HG03095 (cell line): ENCODE results near the gene LURAP1L.

Experiments used
- ATAC-seq: cut with Tn5 transposase; IDR thresholded peaks from one replicate; pipeline ENCODE4 v1.9.1; 2021; ENCODE audit warnings: moderate library complexity; ENCODE audit not compliant: unreplicated experiment

Gene LURAP1L

GRCh38 chr9:12774861-12775678 lies at the start of gene LURAP1L:
Gene LURAP1L, plus strand, starts transcription at chr9:12775020. Its CDS starts 696 bp downstream, at chr9:12775716.
- ATAC-seq, result no peak

- no peak for ATAC-seq
Observed at GRCh38 chr9:12726795-12727194, 48.0 kb upstream of the LURAP1L start.

GRCh38 chr9:12730198-12730597 lies 44.6 kb upstream of the LURAP1L start:
- no peak for ATAC-seq

GRCh38 chr9:12730927-12731326 lies 43.9 kb upstream of the LURAP1L start:
- no peak for ATAC-seq

- ATAC-seq, result no peak
Observed at GRCh38 chr9:12732971-12733370, 41.8 kb upstream of the LURAP1L start.

- no peak for ATAC-seq
Observed at GRCh38 chr9:12735665-12736064, 39.2 kb upstream of the LURAP1L start.

GRCh38 chr9:12737871-12738270 lies 36.9 kb upstream of the LURAP1L start:
- no peak for ATAC-seq

GRCh38 chr9:12739014-12739652 lies 35.7 kb upstream of the LURAP1L start:
- no peak for ATAC-seq

- ATAC-seq, result no peak
Observed at GRCh38 chr9:12740845-12741244, 34.0 kb upstream of the LURAP1L start.

GRCh38 chr9:12748016-12748415 lies 26.8 kb upstream of the LURAP1L start:
- ATAC-seq, result no peak

GRCh38 chr9:12748954-12749353 lies 25.9 kb upstream of the LURAP1L start:
- ATAC-seq, result no peak

GRCh38 chr9:12753931-12754330 lies 20.9 kb upstream of the LURAP1L start:
- no peak for ATAC-seq

- no peak for ATAC-seq
Observed at GRCh38 chr9:12759761-12760160, 15.1 kb upstream of the LURAP1L start.

- no peak for ATAC-seq
Observed at GRCh38 chr9:12760758-12761157, 14.1 kb upstream of the LURAP1L start.

- no peak for ATAC-seq
Observed at GRCh38 chr9:12764150-12764549, 10.7 kb upstream of the LURAP1L start.

GRCh38 chr9:12765088-12765798 lies 9.6 kb upstream of the LURAP1L start:
- no peak for ATAC-seq

GRCh38 chr9:12766357-12766756 lies 8.5 kb upstream of the LURAP1L start:
- ATAC-seq, result no peak

GRCh38 chr9:12770261-12770660 lies 4.6 kb upstream of the LURAP1L start:
- no peak for ATAC-seq

GRCh38 chr9:12771891-12772290 lies 2.9 kb upstream of the LURAP1L start:
- no peak for ATAC-seq

GRCh38 chr9:12773562-12773961 lies 1.3 kb upstream of the LURAP1L start:
- no peak for ATAC-seq

- ATAC-seq, result peak; percentile 90
Observed at GRCh38 chr9:12775679-12776512, 1.1 kb downstream of the LURAP1L start.
